Panc1 (cell line): ENCODE data around the gene GALC. TPM values are rescaled to one million over a fixed set of nuclear protein-coding genes. Genes with fewer than 3 reads are reported as not detected.

Experiments used
- ATAC-seq: fragments of 200-7000 bp; cut with Tn5 transposase; 2 replicates; pipeline ENCODE4 v1.9.1; 2020; ENCODE audit warnings: mild to moderate bottlenecking, moderate library complexity
- BruUV-seq: library from RNA; stranded (reverse); fragments of 400-500 nt; replicated peaks from 2 replicates; lab custom pipeline; 2021; lab: Mats Ljungman, UMichigan
- CTCF ChIA-PET: fragments of 300-600 bp; sonication (Branson Sonifier 250); formaldehyde crosslinking; loops from one replicate; lab custom pipeline; 2022; ENCODE audit warnings: antibody characterized with exemption; lab: Charles Lee
- POLR2A ChIA-PET: fragments of 300-600 bp; sonication (Branson Sonifier 250); formaldehyde crosslinking; loops from one replicate; lab custom pipeline; 2022; ENCODE audit warnings: antibody characterized with exemption; lab: Charles Lee
- DNase-seq: peaks from one replicate; pipeline ENCODE4 v3.0.0-alpha.2; 2010; ENCODE audit warnings: low read depth, low spot score
- H3K27ac ChIP-seq: 2 replicates; pipeline ENCODE4 v1.5.1; 2011; ENCODE audit warnings: mild to moderate bottlenecking, low read length, inconsistent platforms
- H3K27me3 ChIP-seq: fragments of 200-500 bp; sonication (Bioruptor generic); 2 replicates; pipeline ENCODE4 v1.6.0; 2014; ENCODE audit warnings: low read length, inconsistent platforms; ENCODE audit not compliant: control insufficient read depth, insufficient read depth
- H3K36me3 ChIP-seq: fragments of 200-500 bp; sonication (Bioruptor generic); 2 replicates; pipeline ENCODE4 v1.5.1; 2014; ENCODE audit warnings: inconsistent platforms, mild to moderate bottlenecking, low read length, moderate library complexity; ENCODE audit not compliant: control insufficient read depth, insufficient read depth
- H3K4me1 ChIP-seq: 2 replicates; pipeline ENCODE4 v1.5.1; 2011; ENCODE audit warnings: inconsistent platforms, mild to moderate bottlenecking, low read length, moderate library complexity; ENCODE audit not compliant: control insufficient read depth, insufficient read depth
- H3K4me3 ChIP-seq, 2 experiments: 2 replicates each; pipeline ENCODE4 v1.5.1; 2011 to 2012; ENCODE audit warnings: low read depth in 2 of 2, low read length in 2 of 2, mild to moderate bottlenecking in 2 of 2, inconsistent platforms in 1 of 2, moderate library complexity in 1 of 2
- H3K9me3 ChIP-seq: fragments of 200-500 bp; sonication (Bioruptor generic); 2 replicates; pipeline ENCODE4 v1.5.1; 2014; ENCODE audit warnings: low read depth, mild to moderate bottlenecking, inconsistent platforms, low read length, moderate library complexity; ENCODE audit not compliant: control insufficient read depth, insufficient read depth
- CTCF ChIP-seq: fragments of 450-650 bp; IDR thresholded peaks from 2 replicates; pipeline ENCODE4 v1.5.1; 2017; ENCODE audit warnings: mild to moderate bottlenecking
- POLR2AphosphoS5 ChIP-seq: IDR thresholded peaks from 2 replicates; pipeline ENCODE4 v1.6.1; 2012; ENCODE audit warnings: mild to moderate bottlenecking, low read depth, low read length, moderate library complexity
- REST ChIP-seq, 2 experiments: IDR thresholded peaks; 2 replicates each; pipeline ENCODE4 v1.6.1; 2011 to 2012; ENCODE audit warnings: low read depth in 2 of 2, control low read depth in 1 of 2, low read length in 1 of 2, mild to moderate bottlenecking in 1 of 2, moderate library complexity in 1 of 2; ENCODE audit not compliant: insufficient read depth in 1 of 2
- SIN3A ChIP-seq: IDR thresholded peaks from 2 replicates; pipeline ENCODE4 v1.6.1; 2012; ENCODE audit warnings: low read depth, mild to moderate bottlenecking, low read length, moderate library complexity, borderline replicate concordance; ENCODE audit not compliant: insufficient read depth
- TCF7L2 ChIP-seq: IDR thresholded peaks from 2 replicates; pipeline ENCODE4 v1.6.1; 2011; ENCODE audit warnings: mild to moderate bottlenecking, low read depth, low read length, inconsistent platforms
- in situ Hi-C: cut with HindIII; loops from 2 replicates; pipeline ENCODE4 v1.10.0; 2016; ENCODE audit warnings: low sequenced_read_pairs, low pct_unique_long_range_greater_than_20kb
- intact Hi-C: fragments of 100-400 bp; cut with micrococcal nuclease; formaldehyde crosslinking; loops from one replicate; pipeline ENCODE4 v1.10.0; 2022; ENCODE audit not compliant: unreplicated experiment
- total RNA-seq: library from RNA; stranded (reverse); gene quantifications from one replicate; pipeline ENCODE4 v1.2.1, GENCODE V29; 2021; ENCODE audit not compliant: unreplicated experiment

The GALC gene
- total RNA-seq, 1 experiment from 2014 or later: 9.7 TPM

GRCh38 chr14:87989221-87989955 lies 3.6 kb downstream of the GALC start:
- in situ Hi-C loops: no loop called here
- intact Hi-C loops: no loop called here
- DNase-seq (no peak), ATAC-seq (no peak)
- no peak overlapping the region for H3K4me3 ChIP-seq
- POLR2A ChIA-PET: no interaction called here
- no peaks in the 10 kb centered on the region for H3K9me3 ChIP-seq
- H3K36me3 ChIP-seq: no peaks in the 10 kb centered on the region
- no TSS peak for BruUV-seq
- H3K27ac ChIP-seq: no peak overlapping the region
- H3K4me1 ChIP-seq: peaks cover 3% of the 10 kb centered on the region; the same call in 1 of the 2 replicates
- TF ChIP-seq REST (IDR thresholded peaks at IDR 0.05; ENCODE audit: insufficient read depth in 1 of 2, low read depth in 2 of 2, low read length in 1 of 2) (no peak), CTCF (no peak), SIN3A (no peak), TCF7L2 (no peak)
- CTCF ChIA-PET: no interaction called here
- no peaks in the 10 kb centered on the region for H3K27me3 ChIP-seq

- ATAC-seq (no peak), DNase-seq (no peak)
- Histone ChIP-seq H3K36me3 (no peaks in the 10 kb centered on the region), H3K27ac (no peak overlapping the region), H3K9me3 (no peaks in the 10 kb centered on the region), H3K4me3 (no peak overlapping the region), H3K27me3 (no peaks in the 10 kb centered on the region), H3K4me1 (no peaks in the 10 kb centered on the region)
- TF ChIP-seq SIN3A (no peak), POLR2AphosphoS5 (no peak), CTCF (no peak), REST (IDR thresholded peaks at IDR 0.05; ENCODE audit: insufficient read depth in 1 of 2, low read depth in 2 of 2, low read length in 1 of 2) (no peak), TCF7L2 (no peak)
- no TSS peak for BruUV-seq
- ChIA-PET CTCF (no interaction called here), POLR2A (no interaction called here)
- in situ Hi-C loops: no loop called here
- intact Hi-C loops: no loop called here
Observed at GRCh38 chr14:87979689-87980088, 13.3 kb downstream of the GALC start.
